ENCODE data around the gene ANKS4B.

- TF ChIP-seq CTCF (optimal IDR thresholded peaks at IDR 0.05 in 1 of 3, IDR thresholded peaks at IDR 0.05 in 1 of 3, conservative IDR thresholded peaks at IDR 0.05 in 1 of 3; ENCODE audit: extremely low read depth in 1 of 3, insufficient read depth in 2 of 3, low read length in 3 of 3): no peak
- no peak for TF ChIP-seq EZH2 (IDR thresholded peaks at IDR 0.05; ENCODE audit: low read length)
Measured at GRCh38 chr16:21224800-21225199, 8.7 kb upstream of the ANKS4B start.

Measured in keratinocyte (primary cell).